Measurements from ENCODE around the gene SHISA6.

Gene SHISA6

DNA sequence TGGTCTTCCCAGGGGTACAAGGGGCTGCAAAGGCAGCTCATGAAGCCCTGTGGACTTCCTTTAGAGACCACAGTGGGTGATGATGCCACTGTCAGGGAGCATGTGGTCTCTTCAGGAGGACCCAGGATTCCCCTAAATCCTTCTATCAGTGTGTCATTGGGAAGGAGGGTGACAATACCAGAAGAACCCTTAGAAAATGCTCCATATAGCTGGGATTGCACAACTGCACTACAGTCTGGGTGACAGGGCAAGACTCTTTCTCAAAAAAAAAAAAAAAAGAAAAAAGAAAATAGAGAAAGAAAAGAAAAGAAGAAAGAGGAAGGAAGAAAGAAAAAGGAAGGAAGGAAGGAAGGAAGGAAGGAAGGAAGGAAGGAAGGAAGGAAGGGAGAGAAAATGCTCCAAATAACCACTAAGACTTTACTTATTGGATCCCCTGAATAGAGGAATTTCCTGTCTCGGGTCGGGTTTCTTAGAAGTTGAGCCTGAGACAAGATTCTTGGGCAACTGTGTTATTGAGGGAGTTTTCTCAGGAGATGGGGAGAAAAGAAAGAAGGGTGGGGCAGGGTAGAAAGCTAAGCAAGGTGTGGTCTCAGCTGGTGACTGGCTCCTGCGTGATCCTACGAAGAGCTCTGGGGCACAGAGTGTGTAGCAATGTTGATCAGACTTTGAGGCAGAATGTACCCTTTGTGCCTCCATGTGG is 274.1 kb downstream of the SHISA6 start:
- TF ChIP-seq, protein P1, sequence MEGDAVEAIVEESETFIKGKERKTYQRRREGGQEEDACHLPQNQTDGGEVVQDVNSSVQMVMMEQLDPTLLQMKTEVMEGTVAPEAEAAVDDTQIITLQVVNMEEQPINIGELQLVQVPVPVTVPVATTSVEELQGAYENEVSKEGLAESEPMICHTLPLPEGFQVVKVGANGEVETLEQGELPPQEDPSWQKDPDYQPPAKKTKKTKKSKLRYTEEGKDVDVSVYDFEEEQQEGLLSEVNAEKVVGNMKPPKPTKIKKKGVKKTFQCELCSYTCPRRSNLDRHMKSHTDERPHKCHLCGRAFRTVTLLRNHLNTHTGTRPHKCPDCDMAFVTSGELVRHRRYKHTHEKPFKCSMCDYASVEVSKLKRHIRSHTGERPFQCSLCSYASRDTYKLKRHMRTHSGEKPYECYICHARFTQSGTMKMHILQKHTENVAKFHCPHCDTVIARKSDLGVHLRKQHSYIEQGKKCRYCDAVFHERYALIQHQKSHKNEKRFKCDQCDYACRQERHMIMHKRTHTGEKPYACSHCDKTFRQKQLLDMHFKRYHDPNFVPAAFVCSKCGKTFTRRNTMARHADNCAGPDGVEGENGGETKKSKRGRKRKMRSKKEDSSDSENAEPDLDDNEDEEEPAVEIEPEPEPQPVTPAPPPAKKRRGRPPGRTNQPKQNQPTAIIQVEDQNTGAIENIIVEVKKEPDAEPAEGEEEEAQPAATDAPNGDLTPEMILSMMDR (conservative IDR thresholded peaks at IDR 0.05; ENCODE audit: low read depth, low read length), result no peak
- Histone ChIP-seq H3K27ac (no peak overlapping the region), H2AFZ (ENCODE audit: low read depth) (no peak overlapping the region), H3K4me3 (IDR thresholded peaks at IDR 0.05; ENCODE audit: insufficient read depth, low read depth, low read length) (no peak overlapping the region), H3K4me2 (no peak overlapping the region), H3K9ac (no peak overlapping the region), H3K79me2 (ENCODE audit: insufficient read depth, low read depth) (no peaks in the 10 kb centered on the region), H3K36me3 (ENCODE audit: insufficient read depth) (no peaks in the 10 kb centered on the region), H4K20me1 (ENCODE audit: insufficient read depth) (no peaks in the 10 kb centered on the region), H3K4me1 (ENCODE audit: low read depth, poor library complexity, severe bottlenecking) (no peaks in the 10 kb centered on the region), H3K27me3 (ENCODE audit: insufficient read depth, low read depth) (no peaks in the 10 kb centered on the region)

DNA sequence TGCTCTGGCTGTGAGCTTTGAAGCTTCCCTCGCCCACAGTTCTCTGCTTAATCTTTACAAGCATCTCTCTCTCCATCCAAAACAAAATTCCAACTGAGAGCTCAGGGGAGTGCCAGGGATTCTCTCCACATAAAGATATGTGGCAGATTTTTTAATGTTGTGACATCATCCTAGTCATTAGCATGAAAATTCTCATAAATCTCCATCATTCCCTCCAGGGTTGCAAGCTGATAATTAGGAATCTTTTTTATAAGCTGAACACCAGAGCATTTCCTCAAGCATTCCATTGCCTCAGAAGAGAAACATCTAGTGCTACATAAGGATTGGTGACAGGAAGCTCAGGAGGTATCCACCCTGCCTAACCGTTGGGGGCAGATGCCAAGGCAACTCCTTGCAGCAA is 274.9 kb downstream of the SHISA6 start:
- TF ChIP-seq, protein P1 (conservative IDR thresholded peaks at IDR 0.05; ENCODE audit: low read depth, low read length), result no peak
- no peak overlapping the region for H2AFZ ChIP-seq (ENCODE audit: low read depth)

DNA sequence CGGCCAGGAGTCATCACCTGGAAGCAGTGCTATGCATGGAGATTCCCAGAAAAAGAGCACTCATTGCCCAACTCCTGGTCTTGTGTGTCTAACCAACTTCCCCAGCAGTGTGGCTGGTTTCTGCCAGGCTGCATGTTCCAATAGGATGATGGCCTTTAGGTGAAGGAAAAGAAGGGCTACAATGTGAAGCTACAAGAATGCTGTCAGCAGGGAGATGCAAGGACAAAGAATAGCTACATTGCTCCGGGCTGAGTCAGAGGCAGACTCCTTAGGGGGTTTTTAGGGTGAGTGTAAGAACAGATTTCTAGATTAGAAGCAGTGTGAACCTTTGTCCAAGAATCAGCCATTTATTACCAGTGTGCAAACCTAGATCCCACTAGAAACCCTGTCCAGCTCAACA is 294.2 kb downstream of the SHISA6 start:
- H3K36me3 ChIP-seq (ENCODE audit: insufficient read depth), result no peaks in the 10 kb centered on the region
- no peak overlapping the region for H3K4me3 ChIP-seq (IDR thresholded peaks at IDR 0.05; ENCODE audit: insufficient read depth, low read depth, low read length)
- no peak overlapping the region for H2AFZ ChIP-seq (ENCODE audit: low read depth)
- H3K4me1 ChIP-seq (ENCODE audit: low read depth, poor library complexity, severe bottlenecking), result no peaks in the 10 kb centered on the region
- H3K27ac ChIP-seq, result no peak overlapping the region
- no peaks in the 10 kb centered on the region for H3K27me3 ChIP-seq (ENCODE audit: insufficient read depth, low read depth)
- H4K20me1 ChIP-seq (ENCODE audit: insufficient read depth), result no peaks in the 10 kb centered on the region
- H3K79me2 ChIP-seq (ENCODE audit: insufficient read depth, low read depth), result no peaks in the 10 kb centered on the region
- H3K4me2 ChIP-seq, result no peak overlapping the region
- TF ChIP-seq, protein P1 (conservative IDR thresholded peaks at IDR 0.05; ENCODE audit: low read depth, low read length), result no peak
- H3K9ac ChIP-seq, result no peak overlapping the region

More for the DNA sequence above, 274.9 kb downstream of the SHISA6 start:
- no peaks in the 10 kb centered on the region for H3K4me1 ChIP-seq (ENCODE audit: low read depth, poor library complexity, severe bottlenecking)
- H3K36me3 ChIP-seq (ENCODE audit: insufficient read depth), result no peaks in the 10 kb centered on the region
- no peak overlapping the region for H3K27ac ChIP-seq
- H3K4me3 ChIP-seq (IDR thresholded peaks at IDR 0.05; ENCODE audit: insufficient read depth, low read depth, low read length), result no peak overlapping the region
- H4K20me1 ChIP-seq (ENCODE audit: insufficient read depth), result no peaks in the 10 kb centered on the region
- H3K79me2 ChIP-seq (ENCODE audit: insufficient read depth, low read depth), result no peaks in the 10 kb centered on the region
- no peak overlapping the region for H3K9ac ChIP-seq
- no peak overlapping the region for H3K4me2 ChIP-seq
- H3K27me3 ChIP-seq (ENCODE audit: insufficient read depth, low read depth), result no peaks in the 10 kb centered on the region

DNA sequence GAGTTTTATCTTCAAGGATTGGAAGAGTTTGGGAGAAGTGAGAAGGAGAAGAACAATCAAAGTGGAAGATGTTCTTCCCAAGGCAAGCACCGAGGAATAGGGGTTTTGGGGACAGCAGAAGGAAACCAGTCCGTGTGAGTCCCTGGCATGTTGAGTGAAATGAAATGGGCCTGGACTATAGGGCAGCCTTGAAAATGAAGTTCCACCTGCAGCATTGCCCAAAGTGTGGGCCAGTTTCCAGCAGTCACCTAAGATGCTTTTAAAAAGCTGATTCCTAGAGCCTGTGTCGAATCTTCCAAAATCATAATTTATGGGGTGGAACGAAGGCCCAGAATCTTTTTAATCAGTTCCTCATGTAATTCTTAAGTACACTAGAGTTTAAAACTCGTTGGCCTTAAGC is 297.4 kb downstream of the SHISA6 start:
- no peak overlapping the region for H3K4me2 ChIP-seq
- H4K20me1 ChIP-seq (ENCODE audit: insufficient read depth), result no peaks in the 10 kb centered on the region
- TF ChIP-seq, protein P1 (conservative IDR thresholded peaks at IDR 0.05; ENCODE audit: low read depth, low read length), result no peak
- no peak overlapping the region for H2AFZ ChIP-seq (ENCODE audit: low read depth)
- H3K4me1 ChIP-seq (ENCODE audit: low read depth, poor library complexity, severe bottlenecking), result no peaks in the 10 kb centered on the region
- no peak overlapping the region for H3K9ac ChIP-seq
- H3K36me3 ChIP-seq (ENCODE audit: insufficient read depth), result no peaks in the 10 kb centered on the region
- H3K27me3 ChIP-seq (ENCODE audit: insufficient read depth, low read depth), result no peaks in the 10 kb centered on the region
- H3K4me3 ChIP-seq (IDR thresholded peaks at IDR 0.05; ENCODE audit: insufficient read depth, low read depth, low read length), result no peak overlapping the region
- H3K27ac ChIP-seq, result no peak overlapping the region
- H3K79me2 ChIP-seq (ENCODE audit: insufficient read depth, low read depth), result no peaks in the 10 kb centered on the region
